ENCODE results near the gene TMEM190.

DNA sequence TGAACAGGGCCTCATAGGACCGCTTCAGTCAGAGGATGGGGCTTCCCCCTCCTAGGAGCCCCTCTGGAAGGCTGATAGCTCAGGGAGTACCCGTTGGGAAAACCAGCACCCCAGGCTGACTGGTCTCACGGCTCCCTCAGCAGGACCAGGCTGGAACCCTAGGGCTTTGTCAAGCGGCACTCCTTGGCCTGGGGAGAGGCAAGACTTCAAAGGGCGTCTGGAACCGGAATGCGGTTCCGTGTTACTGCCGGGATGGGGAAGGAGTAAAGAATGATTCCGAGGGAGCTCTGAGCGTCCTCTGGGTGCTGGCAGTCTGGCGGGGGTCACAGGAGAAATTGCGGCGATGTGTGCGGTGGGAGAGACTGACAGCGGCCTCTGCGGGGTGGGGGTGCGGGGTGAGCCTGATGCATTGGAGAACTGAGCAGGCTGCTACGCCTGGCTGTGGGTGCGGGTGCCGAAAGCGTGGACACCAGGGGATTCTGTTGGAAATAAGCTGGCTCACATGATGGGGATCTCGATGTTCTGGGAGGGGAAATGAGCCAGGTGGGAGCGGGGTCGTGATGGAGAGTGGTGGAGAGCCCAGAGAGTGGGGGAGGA lies 24.0 kb upstream of the TMEM190 start:
- TF ChIP-seq CTCF (tag by site-specific recombination; IDR thresholded peaks at IDR 0.05) = no peak
- TF ChIP-seq ZNF398 (tag by site-specific recombination; IDR thresholded peaks at IDR 0.05) = no peak
- TF ChIP-seq, protein P1, sequence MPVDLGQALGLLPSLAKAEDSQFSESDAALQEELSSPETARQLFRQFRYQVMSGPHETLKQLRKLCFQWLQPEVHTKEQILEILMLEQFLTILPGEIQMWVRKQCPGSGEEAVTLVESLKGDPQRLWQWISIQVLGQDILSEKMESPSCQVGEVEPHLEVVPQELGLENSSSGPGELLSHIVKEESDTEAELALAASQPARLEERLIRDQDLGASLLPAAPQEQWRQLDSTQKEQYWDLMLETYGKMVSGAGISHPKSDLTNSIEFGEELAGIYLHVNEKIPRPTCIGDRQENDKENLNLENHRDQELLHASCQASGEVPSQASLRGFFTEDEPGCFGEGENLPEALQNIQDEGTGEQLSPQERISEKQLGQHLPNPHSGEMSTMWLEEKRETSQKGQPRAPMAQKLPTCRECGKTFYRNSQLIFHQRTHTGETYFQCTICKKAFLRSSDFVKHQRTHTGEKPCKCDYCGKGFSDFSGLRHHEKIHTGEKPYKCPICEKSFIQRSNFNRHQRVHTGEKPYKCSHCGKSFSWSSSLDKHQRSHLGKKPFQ (tag by site-specific recombination; IDR thresholded peaks at IDR 0.05) = no peak
- TF ChIP-seq, protein P2, sequence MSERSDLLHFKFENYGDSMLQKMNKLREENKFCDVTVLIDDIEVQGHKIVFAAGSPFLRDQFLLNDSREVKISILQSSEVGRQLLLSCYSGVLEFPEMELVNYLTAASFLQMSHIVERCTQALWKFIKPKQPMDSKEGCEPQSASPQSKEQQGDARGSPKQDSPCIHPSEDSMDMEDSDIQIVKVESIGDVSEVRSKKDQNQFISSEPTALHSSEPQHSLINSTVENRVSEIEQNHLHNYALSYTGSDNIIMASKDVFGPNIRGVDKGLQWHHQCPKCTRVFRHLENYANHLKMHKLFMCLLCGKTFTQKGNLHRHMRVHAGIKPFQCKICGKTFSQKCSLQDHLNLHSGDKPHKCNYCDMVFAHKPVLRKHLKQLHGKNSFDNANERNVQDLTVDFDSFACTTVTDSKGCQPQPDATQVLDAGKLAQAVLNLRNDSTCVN (tag by site-specific recombination; optimal IDR thresholded peaks at IDR 0.05) = no peak
- no peak for TF ChIP-seq MYNN (tag by site-specific recombination; IDR thresholded peaks at IDR 0.05; ENCODE audit: borderline replicate concordance)

Data from HEK293 (cell line).